GM19395 (cell line): ENCODE results near the gene MKKS.
"Not testable (repeated sequence)": the region's sequence is repeated elsewhere in the genome, so short reads cannot be mapped to it uniquely, and the experiment has no call there.

ENCODE experiments used
- ATAC-seq: cut with Tn5 transposase; IDR thresholded peaks from one replicate; pipeline ENCODE4 v1.9.1; 2021; ENCODE audit warnings: mild to moderate bottlenecking, moderate library complexity; ENCODE audit not compliant: unreplicated experiment

MKKS gene

DNA sequence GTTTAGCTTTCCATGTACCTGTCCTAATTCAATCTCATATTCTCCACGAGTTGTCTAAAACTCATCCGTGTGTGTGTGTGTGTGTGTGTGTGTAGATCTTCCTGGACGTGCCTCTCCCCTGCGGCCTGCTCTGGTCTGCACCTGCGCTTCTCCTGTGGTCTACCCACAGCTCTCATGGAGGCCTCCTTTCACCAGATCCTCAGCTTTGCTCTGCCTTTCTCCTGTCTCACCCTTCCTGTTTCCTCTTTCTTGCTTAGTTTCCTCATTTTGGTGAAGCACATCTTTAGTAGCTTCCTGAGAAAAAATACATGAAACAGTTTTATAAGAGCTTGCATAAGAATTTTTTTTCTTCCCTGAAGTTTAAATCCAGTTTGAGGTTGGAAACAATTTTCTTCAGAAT, 19.2 kb upstream of the MKKS start:
- ATAC-seq, result peak; percentile 89

DNA sequence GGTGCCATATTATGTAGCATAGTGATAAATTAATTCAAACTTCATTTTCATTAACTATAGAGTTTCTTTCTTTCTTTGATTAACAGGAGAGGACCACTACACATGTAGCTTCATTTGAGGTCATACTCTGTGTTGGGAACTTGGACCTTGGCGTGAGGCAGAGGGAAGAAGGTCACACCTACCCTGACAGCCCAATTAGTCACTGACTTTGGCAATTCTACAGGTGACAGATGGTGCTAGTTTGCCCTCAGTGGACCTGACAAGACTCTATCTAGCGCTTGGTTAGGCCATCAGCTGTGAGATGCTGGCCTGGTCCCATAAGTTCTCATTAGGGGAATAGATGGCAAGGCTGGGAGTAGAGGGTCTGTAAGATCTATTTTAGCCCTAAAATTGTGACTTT, 15.2 kb upstream of the MKKS start:
- ATAC-seq, result no peak

DNA sequence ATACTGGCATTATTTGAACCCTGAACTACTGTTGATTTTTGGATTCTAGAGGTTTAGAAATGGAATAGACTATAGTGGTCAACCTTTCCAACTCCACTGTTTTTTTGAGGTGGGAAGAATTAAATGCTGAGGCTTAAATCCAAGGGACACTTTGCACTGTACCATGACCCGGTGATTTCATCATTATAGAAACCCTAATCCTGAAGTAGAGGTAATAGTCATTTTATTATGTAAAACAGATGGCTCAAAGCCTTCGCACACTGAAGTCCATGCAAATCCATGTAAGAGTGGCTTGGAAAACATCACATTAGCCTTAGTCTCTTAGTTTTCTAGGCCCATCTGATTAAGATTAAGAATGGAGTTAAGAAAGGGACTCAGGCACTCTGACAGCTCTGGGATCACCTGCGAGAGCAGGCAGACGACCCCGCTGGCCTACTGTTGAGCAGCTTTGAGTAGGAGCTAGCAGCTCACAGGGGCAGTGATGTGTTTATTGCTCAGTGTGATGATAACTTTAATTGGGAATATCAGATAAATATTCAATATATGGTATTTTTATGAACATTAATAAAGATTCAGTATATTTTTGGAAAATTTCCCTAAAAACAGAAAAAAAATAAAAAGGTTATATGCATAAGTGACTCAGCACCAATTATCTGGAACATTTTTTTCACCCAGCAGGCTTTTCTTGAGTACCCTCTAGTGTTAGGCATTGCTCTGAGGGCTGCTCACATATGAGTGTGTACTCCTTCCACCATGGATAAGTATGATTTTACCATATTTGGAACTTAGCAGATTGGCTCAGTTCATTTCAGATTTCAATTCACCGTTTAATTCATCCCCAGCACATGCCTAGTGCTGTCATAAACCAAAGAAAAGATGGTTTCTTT, 14.5 kb upstream of the MKKS start:
- no peak for ATAC-seq

DNA sequence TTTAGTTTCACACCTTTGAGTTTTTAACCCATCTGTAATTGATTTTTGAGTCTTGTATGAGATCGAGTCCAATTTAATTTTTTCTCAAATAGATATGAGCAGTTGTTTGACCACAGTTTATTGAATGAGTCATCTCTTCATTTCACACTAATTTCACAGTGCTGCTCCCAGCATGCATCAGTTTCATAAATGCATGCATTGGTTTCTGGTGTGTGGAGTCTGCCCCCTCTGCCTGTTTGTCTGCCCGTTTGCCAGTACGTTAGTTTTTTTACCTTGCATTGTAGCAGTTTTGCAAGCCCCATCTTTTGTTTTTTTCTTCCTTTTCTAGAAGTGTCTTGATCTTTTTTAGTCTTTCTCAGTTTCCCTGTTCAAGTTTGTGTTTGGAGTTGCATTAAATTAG, 13.0 kb upstream of the MKKS start:
- ATAC-seq, result peak; percentile 99

DNA sequence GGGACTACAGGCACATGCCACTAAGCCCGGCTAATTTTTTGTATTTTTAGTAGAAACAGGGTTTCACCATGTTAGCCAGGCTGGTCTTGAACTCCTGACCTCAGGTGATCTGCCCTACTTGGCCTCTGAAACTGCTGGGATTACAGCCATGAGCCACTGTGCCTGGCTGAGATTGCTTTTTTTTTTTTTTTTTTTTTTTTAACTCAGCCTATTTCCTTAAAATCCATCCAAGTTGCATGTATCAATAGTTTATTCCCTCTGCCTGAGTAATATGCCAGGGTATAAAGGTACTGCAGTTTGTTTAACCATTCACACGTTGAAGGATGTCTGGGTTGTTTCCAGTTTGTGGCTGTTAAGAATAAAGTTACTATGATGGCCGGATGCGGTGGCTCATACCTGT, 11.7 kb upstream of the MKKS start:
- no peak for ATAC-seq

DNA sequence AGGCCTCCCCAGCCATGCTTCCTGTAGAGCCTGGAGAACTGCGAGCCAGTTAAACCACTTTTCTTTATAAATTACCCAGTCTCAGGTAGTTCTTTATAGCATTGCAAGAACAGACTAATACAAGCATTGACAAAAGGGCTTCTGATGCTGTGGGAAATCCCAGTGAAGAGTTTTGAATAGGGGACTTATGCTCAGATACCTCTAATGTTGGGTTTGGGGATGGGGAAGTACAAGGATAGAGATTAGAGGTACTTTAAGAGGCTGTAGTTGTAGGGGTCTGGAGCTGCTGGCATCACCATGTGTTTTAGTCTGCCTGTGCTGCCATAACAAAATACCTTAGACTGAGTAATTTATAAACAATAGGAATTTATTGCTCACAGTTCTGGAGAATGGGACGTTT, 9.9 kb upstream of the MKKS start:
- ATAC-seq, result no peak

DNA sequence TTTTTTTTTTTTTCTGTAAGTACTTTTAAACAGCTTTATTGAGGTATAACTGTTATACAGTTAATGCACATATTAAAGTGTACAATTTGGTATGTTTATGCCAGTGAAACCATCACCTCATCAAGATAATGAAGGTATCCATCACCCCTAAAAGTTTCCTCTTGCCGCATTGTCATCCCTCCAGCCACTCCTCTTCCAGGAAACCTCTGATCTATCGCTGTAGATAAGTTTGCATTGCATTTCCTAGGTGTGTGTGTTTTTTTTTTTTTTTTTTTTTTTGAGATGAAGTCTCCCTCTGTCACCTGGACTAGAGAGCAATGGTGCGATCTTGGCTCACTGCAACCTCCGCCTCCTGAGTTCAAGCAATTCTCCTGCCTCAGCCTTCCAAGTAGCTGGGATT, 4.2 kb upstream of the MKKS start:
- no peak for ATAC-seq

DNA sequence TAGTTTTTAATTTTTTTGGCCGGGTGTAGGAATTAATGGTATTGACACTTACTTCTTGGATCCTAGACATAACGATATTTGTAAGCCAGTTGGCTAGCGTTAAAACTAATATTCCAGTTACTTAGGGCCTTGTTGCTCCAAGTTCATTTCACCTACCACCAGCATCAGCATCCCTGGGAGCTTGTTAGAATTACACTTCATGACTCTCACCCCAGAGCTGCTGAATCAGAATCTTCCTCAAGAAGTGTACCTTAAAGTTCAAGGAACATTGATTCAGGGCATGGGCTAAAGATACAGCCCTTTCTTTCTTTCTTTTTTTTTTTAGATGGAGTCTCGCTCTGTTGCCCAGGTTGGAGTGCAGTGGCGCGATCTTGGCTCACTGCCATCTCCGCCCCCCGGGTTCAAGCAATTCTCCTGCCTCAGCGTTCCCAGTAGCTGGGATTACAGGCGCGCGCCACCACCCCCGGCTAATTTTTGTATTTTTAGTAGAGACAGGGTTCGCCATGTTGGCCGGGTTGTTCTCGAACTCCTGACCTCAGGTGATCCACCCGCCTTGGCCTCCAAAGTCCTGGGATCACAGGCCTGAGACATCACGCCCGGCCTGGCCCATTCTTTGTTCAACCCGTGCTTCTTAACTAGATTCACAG, 2.2 kb upstream of the MKKS start:
- no peak for ATAC-seq

DNA sequence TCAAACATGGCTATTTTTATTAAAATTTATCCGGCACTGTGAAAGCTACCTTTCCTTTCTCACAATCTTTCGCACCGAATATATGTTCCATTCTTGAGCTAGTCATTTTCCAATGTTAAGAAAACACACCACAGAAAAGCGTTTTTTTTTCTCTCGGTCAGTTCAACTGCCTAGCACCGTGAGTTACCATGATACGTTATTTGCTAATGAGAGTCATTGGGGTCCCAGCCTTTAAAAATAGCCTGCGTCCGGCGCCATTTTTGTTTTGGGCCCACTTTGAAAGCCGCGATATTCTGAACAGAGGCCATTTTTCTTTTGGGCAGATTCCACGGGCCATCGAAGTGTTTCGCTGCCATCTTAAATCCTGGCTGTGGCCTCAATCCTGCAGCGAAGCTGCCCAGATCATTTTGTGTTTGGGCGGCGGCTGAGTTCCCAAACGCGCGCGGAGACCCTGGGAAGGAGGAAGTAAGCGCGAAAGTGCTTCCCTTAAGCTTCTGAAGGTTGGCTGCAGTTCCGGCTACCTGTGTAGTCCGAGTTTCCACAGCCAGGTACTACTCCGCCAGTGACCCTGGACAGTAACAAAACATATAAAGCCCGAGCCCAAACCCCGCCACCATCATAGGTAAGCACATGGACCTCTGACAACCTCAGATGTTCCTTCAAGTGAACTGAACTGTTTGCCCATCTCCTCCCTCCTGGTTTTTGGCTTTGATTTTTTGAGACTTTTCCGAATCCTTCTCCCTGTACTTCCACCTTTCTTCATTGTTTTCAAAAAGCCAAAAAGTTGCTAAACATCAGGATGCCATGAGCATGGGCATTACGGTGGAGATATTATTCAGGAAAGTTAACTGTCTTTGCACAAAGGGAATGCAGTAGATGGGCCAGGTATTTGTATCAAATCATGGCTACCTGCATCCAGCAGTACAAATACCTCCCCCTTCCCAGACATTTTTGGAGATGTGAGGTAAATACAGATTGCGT, 1.1 kb upstream of the MKKS start, which contains the start of gene SLX4IP:
SLX4IP (plus strand) TSS at position 474 of the 981 bp plus-strand sequence. CDS start 22,900 bp downstream, outside the sequence.
- ATAC-seq, result peak; percentile 64

DNA sequence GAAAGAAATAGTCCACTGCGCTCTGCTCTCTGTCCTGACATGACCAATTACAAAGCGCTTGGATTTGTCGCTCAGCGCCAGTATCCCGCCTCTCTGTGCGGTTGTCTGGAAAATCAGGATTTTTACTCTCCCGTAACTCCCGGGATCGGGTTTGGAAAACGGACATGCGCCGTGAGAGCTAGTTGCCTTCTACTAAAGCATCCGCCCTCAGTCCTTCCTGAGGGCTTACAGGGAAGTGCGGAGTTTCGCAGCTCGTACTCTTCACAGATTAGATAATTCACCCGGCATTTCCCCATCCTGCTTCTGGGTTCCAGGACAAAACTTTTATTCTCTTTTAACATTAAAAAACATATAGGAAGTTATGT, 427 bp upstream of the MKKS start:
- ATAC-seq, result peak; percentile 47

DNA sequence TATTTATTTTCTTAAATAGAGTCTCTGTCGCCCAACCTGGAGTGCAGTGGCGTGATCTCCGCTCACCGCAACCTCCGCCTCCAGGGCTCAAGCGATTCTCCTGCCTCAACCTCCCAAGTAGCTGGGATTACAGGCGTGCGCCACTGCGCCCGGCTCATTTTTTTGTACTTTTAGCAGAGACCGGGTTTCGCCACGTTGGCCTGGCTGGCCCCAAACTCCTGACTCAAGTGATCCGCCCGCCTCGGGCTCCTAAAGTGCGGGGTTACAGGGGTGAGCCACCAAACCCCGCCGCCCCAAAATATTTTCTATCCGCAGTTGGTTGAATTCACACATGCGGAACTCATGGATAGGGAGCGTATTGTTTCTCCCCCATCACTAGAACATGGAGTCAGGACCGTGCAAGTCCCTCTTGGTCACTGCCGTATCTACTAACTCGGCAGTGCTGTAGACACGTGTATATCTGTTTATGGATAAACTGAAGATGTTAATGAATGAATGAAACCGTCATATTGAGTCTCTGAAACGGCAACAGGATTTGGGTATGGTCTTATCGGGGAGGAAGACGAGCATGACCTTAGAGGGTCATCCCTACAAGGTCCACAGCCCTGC, 904 bp downstream of the MKKS start:
- ATAC-seq, result no peak

DNA sequence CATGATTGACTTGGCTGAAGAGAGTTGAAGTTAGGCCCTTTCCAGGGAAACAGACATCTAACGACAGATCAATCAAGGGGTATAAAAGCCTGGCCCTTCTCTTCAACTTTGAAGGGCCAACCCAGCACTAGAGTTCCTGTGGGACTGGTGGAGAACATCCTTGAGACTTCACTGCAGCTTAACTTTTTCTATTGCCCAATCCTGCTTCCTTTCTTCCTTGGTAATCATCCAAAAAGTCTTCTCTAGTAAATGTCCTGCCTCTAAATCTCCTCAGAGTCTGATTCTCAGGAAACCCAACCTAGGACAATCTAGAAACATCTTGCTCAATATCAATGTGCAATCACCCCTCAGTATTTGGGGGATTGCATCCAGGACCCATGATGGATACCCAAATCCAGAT, 1.9 kb downstream of the MKKS start:
- no peak for ATAC-seq

DNA sequence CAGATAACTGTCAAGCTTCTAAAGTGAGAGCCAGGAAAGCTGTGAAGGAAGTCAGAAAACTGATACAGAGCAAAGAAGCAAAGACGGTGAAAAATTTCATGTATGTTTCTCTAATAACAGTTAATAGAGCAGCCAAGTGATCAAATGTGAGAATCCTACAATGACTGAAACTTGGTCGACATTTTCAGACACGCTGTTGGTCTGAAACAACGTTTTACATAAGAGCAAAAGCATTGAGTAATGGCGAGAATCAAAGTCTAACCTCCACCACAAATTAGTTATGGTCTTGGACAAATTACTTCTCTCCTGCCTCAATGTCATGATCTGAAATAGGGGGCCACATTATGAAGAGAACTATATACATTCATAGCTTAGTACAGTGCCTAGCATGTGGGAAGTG, 3.3 kb downstream of the MKKS start:
- no peak for ATAC-seq

DNA sequence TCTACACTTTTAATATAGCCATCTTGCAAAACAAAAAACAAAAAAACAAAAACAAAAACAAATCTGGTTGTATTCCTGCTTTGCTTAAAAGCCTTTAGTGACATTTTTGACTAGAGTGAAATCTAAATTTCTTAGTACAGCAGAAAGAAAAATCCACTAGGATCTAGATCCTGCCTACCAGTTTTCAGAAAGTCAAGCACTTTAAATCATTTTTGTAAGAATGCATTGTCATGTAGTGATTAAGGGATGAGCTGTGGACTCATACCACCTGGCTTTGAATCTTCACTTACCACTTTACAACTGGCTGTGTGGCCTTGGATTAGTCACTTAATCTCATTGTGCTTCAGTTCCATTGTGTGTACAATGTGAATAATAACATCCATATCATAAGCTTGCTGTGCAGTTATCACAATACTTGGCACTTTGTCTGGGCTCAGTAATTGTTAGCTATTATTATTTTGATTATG, 4.0 kb downstream of the MKKS start:
- ATAC-seq, result no peak

DNA sequence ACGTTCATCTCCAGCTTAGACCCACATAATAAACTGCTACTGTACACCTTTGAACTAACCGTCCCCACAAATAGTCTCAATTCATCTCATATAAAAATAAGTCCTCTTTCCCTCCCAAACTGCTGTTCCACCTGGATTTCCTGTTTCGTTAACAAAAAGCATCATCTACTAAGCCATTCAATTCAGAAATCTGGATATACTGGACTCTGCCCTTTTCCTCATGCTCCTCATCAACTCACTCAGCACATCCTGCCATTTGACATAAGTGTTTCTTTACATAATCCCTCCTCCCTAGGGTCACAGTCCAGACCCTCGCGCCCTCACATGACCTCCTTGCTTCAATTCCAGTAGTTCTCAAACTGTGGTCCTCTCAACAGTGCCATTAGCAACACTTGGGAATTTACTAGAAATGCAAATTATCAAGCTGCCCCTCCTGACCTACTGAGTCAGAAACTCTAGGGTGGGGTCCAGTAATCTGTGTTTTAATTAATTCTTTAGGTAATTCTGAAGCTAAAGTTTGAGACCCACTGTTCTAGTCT, 4.5 kb downstream of the MKKS start:
- ATAC-seq, result no peak

DNA sequence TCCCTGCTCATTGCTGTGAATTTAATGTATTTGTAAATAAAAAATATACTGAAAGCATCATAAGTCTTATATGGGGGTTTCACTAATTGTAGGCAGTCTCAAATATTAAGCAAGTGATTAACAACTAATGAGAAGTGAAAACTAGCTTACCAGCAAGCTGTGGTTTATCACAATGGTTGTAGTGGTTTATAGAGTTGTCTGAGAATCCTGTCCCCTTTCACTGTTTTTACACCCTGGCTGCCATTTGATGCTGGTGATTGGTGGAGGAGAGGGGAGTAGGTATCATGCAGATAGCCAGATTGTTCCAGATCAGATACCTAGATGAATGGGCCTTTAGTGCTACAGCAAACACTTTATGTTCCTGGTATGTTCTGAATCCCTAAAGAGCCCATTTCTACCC, 6.0 kb downstream of the MKKS start:
- ATAC-seq, result peak; percentile 33

DNA sequence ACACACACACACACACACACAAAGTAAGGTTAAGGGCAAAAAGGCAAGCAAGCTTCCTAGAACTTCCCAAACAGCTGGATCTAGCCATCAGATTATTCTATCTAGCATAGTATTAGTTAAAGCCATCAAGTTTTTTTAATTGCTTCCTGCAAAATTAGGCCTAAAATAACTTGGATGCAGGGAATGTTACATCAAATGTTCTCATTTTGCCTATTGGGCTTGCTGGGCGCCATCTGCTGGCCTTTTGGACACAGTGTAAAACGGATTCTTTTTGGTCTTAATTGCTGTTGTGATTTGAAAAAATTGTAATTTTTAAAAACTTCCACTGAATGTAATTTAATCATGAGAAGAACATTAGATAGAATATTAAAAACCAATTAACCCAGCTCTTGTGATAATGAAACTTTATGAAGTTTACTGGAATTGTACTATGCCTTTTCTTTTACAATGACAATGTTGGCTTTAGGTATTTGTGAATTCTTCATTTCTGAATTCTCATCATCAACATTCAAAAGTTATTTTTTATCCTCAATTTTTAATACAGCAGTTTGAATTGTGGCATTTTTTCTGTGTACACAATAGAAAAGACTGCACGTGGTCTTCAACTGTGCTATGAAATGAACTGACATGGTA, 6.8 kb downstream of the MKKS start:
- no peak for ATAC-seq

DNA sequence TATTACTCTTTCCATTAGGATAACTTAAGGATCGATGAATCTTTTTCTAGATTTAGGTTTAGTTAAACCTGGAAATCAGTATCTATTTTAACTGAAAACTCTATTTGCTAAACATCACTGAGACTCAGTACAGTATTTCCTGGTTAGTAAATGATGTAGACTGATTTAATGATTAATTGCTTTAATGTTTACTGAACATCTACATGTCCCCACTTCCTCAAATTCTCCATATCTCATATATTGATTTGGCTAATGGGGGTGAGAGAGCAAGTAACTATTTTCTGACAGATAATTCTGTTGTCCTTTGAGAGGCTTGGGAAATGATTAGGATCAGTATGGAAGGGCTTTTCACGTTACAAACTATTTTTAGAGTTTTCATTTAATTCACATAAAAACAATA, 10.3 kb downstream of the MKKS start:
- ATAC-seq, result peak; percentile 66

DNA sequence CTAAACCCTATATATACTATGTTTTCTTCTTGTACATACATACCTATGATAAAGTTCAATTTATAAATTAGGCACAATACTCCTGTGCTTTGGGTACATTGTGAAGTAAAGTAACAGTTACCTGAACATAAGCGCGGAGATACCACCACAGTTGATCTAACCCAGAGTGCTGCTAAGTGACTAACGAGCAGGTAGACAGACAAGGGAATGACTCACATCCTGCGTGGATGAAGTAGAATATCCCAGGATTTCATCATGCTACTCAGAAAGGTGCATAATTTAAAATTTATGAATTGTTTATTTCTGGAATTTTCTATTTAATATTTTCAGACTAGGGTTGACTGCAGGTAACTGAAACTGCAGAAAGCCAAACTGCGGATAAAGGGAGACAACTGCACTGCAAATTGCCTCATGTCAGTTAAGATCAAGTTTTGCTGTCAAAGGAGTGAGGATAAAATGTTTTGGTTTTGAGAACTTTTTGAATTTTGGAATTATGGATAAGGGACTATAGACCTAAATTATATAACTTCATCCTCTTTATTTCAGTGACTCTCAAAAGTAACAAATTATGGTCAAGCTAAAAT, 14.4 kb downstream of the MKKS start:
- ATAC-seq, result no peak

DNA sequence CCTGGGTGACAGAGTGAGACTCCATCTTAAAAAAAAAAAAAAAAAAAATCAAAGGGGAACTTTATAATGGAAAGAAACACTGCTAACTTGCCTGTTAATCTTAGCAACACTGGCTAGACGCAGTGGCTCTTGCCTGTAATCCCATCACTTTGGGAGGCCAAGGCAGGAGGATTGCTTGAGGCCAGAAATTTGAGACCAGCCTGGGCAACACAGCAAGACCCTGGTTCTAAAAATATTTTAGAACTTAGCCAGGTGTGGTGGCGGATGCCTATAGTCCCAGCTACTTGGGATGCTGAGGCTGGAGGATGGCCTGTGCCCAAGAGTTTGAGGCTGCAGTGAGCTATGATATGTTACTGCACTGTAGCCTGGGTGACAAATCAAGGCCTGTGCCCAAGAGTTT, 16.8 kb downstream of the MKKS start:
- ATAC-seq, result not testable (repeated sequence)
